Hepatocyte (in vitro differentiated cells): ENCODE data around the gene MEF2B. TPM values are rescaled to one million over a fixed set of nuclear protein-coding genes. Genes with fewer than 3 reads are reported as not detected.
A peak's percentile ranks its signal among the peaks of the same experiment; 100 is the strongest.
"Not testable (repeated sequence)": the region's sequence is repeated elsewhere in the genome, so short reads cannot be mapped to it uniquely, and the experiment has no call there.

Experiments
- DNase-seq: peaks from one replicate; pipeline ENCODE4 v3.0.0-alpha.2; 2016; ENCODE audit warnings: low spot score
- H2AFZ ChIP-seq: fragments of 200-600 bp; sonication (generic); 2 replicates; pipeline ENCODE4 v1.6.0; 2016; ENCODE audit warnings: antibody characterized with exemption, mild to moderate bottlenecking
- H3K27ac ChIP-seq: fragments of 200-600 bp; sonication (generic); 2 replicates; pipeline ENCODE4 v1.5.1; 2016; ENCODE audit warnings: mild to moderate bottlenecking
- H3K27me3 ChIP-seq: fragments of 200-600 bp; sonication (generic); 2 replicates; pipeline ENCODE4 v1.6.1; 2016
- H3K36me3 ChIP-seq: fragments of 200-600 bp; sonication (generic); replicated peaks from 2 replicates; pipeline ENCODE4 v1.5.1; 2016; ENCODE audit warnings: low read depth; ENCODE audit not compliant: insufficient read depth
- H3K4me1 ChIP-seq: fragments of 200-600 bp; sonication (generic); 2 replicates; pipeline ENCODE4 v1.5.1; 2016; ENCODE audit warnings: mild to moderate bottlenecking, moderate library complexity; ENCODE audit not compliant: insufficient read depth
- H3K4me2 ChIP-seq: fragments of 200-600 bp; sonication (generic); 2 replicates; pipeline ENCODE4 v1.6.0; 2016
- H3K4me3 ChIP-seq: fragments of 200-600 bp; sonication (generic); 2 replicates; pipeline ENCODE4 v1.5.1; 2016; ENCODE audit warnings: mild to moderate bottlenecking
- H3K79me2 ChIP-seq: fragments of 200-600 bp; sonication (generic); 2 replicates; pipeline ENCODE4 v1.6.0; 2017; ENCODE audit warnings: mild to moderate bottlenecking
- H3K9me2 ChIP-seq: fragments of 200-600 bp; sonication (generic); replicated peaks from 2 replicates; pipeline ENCODE4 v1.6.0; 2017; ENCODE audit warnings: mild to moderate bottlenecking; ENCODE audit not compliant: insufficient read depth
- H3K9me3 ChIP-seq: fragments of 200-600 bp; sonication (generic); 2 replicates; pipeline ENCODE4 v1.5.1; 2016; ENCODE audit warnings: low read depth, mild to moderate bottlenecking
- H4K20me1 ChIP-seq: fragments of 200-600 bp; sonication (generic); 2 replicates; pipeline ENCODE4 v1.6.0; 2016; ENCODE audit warnings: mild to moderate bottlenecking; ENCODE audit not compliant: insufficient read depth, poor library complexity, severe bottlenecking
- CTCF ChIP-seq: fragments of 200-600 bp; sonication (generic); IDR thresholded peaks from 2 replicates; pipeline ENCODE4 v1.5.1; 2016; ENCODE audit warnings: antibody characterized with exemption, mild to moderate bottlenecking; ENCODE audit not compliant: poor library complexity
- EZH2 ChIP-seq: fragments of 200-600 bp; sonication (generic); IDR thresholded peaks from 2 replicates; pipeline ENCODE4 v1.6.1; 2016; ENCODE audit warnings: antibody characterized with exemption, mild to moderate bottlenecking, borderline replicate concordance
- EZH2phosphoT487 ChIP-seq: fragments of 200-600 bp; sonication (generic); IDR thresholded peaks from one replicate; pipeline ENCODE4 v1.6.1; 2018; ENCODE audit warnings: antibody characterized with exemption, mild to moderate bottlenecking, low read depth, moderate library complexity; ENCODE audit not compliant: unreplicated experiment, severe bottlenecking
- WGBS: methylation state at CpG from one replicate; pipeline ENCODE4 v1.1.6; 2016; ENCODE audit warnings: low lambda C conversion rate; ENCODE audit errors: missing lambda C conversion rate; 5-methylcytosine and 5-hydroxymethylcytosine counted together
- polyA plus RNA-seq: library from polyadenylated mRNA; unstranded; fragments of >200 nt; fragmentation: Nextera tagmentation; extraction: Ambion mirVana; gene quantifications from 2 replicates; pipeline ENCODE4 v1.2.1, GENCODE V29; 2016
- total RNA-seq: library from RNA; depleted of rRNA; stranded (reverse); fragments of >200 nt; gene quantifications from 2 replicates; pipeline ENCODE4 v1.2.3, GENCODE V29; 2014

Gene MEF2B
- total and polyA plus RNA-seq, 2 experiments from 2014 or later, result 0.70 to 2.6 TPM

DNA sequence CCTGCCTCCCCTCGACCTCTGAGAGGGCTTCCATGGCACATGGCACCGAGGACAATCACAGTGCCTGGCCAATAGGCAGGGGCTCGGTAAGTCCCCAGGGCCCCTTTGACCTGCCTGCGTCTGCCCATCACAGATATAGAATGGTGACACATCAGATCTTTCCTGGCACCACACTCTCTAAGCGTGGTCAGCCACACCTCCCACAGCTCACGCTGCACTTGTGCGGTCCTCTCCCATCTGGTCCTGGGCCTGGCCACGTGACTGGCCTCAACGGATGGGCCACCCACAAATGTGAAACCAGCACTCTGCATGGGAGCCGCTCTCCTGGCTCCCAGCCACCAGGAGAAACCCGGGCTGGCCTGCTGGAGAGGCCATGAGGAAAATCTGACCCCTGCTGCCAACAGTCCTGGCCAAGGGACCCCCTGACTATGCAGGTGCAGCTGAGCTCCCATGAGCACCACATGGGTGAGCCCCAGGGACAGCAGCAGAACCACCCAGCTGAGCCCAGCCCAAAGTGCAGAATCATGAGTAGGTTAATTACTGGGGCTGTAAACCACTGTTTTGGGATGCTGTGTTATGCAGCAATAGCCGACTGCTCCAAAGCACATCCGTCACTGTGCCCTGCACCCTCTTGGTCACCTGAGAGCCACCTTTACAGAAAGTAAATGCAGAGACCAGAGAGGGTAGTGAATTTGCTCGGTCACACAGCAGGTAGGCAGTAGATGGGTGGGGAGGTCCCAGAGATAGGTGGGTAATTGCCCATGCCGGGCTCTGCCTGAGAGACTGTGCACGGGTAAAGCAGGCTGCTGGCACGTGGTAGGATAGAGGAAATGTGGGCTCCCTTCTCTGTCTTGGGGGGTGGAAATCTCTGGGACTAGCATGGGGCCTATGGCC lies 9.7 kb upstream of the MEF2B start:
- H3K4me1 ChIP-seq, result no peaks in the 10 kb centered on the region
- no peaks in the 10 kb centered on the region for H4K20me1 ChIP-seq
- no peaks in the 10 kb centered on the region for H3K9me2 ChIP-seq
- H3K4me3 ChIP-seq, result no peak overlapping the region
- no peak for DNase-seq
- no peak overlapping the region for H3K27ac ChIP-seq
- 89% methylated on average over 17 of the region's 17 CpGs for WGBS
- no peaks in the 10 kb centered on the region for H3K9me3 ChIP-seq
- H3K27me3 ChIP-seq, result no peaks in the 10 kb centered on the region
- H3K79me2 ChIP-seq, result no peaks in the 10 kb centered on the region
- no peak overlapping the region for H2AFZ ChIP-seq
- TF ChIP-seq EZH2 (no peak), CTCF (no peak), EZH2phosphoT487 (no peak)
- no peak overlapping the region for H3K4me2 ChIP-seq
- no peaks in the 10 kb centered on the region for H3K36me3 ChIP-seq

- Histone ChIP-seq H3K4me2 (no peak overlapping the region), H3K36me3 (no peaks in the 10 kb centered on the region)
- 80% methylated on average over 8 of the region's 8 CpGs for WGBS
Observed at GRCh38 chr19:19176950-19177349, 6.9 kb upstream of the MEF2B start.

DNA sequence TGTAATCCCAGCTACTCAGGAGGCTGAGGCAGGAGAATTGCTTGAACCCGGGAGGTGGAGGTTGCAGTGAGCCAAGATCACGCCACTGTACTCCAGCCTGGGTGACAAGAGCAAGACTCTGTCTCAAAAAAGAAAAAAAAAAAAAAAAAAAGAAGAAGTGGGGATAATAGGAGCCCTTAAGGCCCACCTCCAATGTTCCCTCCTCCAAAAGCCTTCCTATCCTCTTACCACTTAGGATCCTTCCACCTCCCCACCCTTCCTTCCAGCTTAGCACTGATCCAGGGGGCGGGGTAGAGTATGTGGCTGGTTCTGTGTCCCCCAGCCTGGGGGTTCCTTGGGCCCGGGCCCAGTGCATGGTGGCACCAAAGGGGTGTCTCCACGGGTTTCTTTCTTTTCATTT lies 3.2 kb upstream of the MEF2B start:
- H2AFZ ChIP-seq, H3K4me2 ChIP-seq, H3K27ac ChIP-seq, H3K9me2 ChIP-seq, H3K27me3 ChIP-seq, H4K20me1 ChIP-seq, H3K9me3 ChIP-seq, H3K36me3 ChIP-seq, H3K4me1 ChIP-seq, H3K79me2 ChIP-seq, H3K4me3 ChIP-seq, DNase-seq: not testable (repeated sequence)
- WGBS, result 99% methylated on average over 5 of the region's 5 CpGs

More at GRCh38 chr19:19176950-19177349, 6.9 kb upstream of the MEF2B start:
- no peak for TF ChIP-seq EZH2
- no peak for TF ChIP-seq EZH2phosphoT487
- Histone ChIP-seq H3K79me2 (no peaks in the 10 kb centered on the region), H2AFZ (no peak overlapping the region), H3K9me2 (no peaks in the 10 kb centered on the region), H3K9me3 (no peaks in the 10 kb centered on the region), H3K27ac (no peak overlapping the region), H3K27me3 (no peaks in the 10 kb centered on the region), H4K20me1 (no peaks in the 10 kb centered on the region), H3K4me3 (no peak overlapping the region), H3K4me1 (peaks cover 4% of the 10 kb centered on the region)
- DNase-seq, result no peak

- 43% methylated on average over 8 of the region's 8 CpGs for WGBS
Observed at GRCh38 chr19:19171821-19172532, 1.9 kb upstream of the MEF2B start.

More at GRCh38 chr19:19171821-19172532, 1.9 kb upstream of the MEF2B start:
- Histone ChIP-seq H3K4me1 (peaks cover 10% of the 10 kb centered on the region), H3K4me2 (peak overlapping the region; percentile 56), H3K36me3 (no peaks in the 10 kb centered on the region), H2AFZ (no peak overlapping the region), H3K9me3 (no peaks in the 10 kb centered on the region), H4K20me1 (no peaks in the 10 kb centered on the region), H3K9me2 (no peaks in the 10 kb centered on the region), H3K27ac (peak overlapping the region; percentile 79), H3K4me3 (no peak overlapping the region), H3K27me3 (no peaks in the 10 kb centered on the region), H3K79me2 (no peaks in the 10 kb centered on the region)
- no peak for TF ChIP-seq EZH2phosphoT487
- no peak for TF ChIP-seq EZH2
- TF ChIP-seq CTCF, result no peak
- DNase-seq, result peak; percentile 69
